Keratinocyte (primary cell): Measurements from ENCODE around the gene NRP1.

Source experiments
- EZH2 ChIP-seq: IDR thresholded peaks from one replicate; pipeline ENCODE4 v1.6.1; 2012; ENCODE audit warnings: inconsistent platforms, mild to moderate bottlenecking, low read length, moderate library complexity
- TF ChIP-seq, protein P1 (sequence below), 3 experiments: IDR thresholded peaks in 1 of 3; conservative IDR thresholded peaks in 1 of 3; optimal IDR thresholded peaks in 1 of 3; 2 replicates in 2 of 3; 3 replicates in 1 of 3; pipeline versions ENCODE3 to v1.5.1; 2011; ENCODE audit warnings: low read length in 3 of 3, mild to moderate bottlenecking in 3 of 3, moderate library complexity in 2 of 3, control low read depth in 1 of 3, inconsistent platforms in 1 of 3; ENCODE audit not compliant: insufficient read depth in 2 of 3; ENCODE audit errors: extremely low read depth in 1 of 3

DNA sequence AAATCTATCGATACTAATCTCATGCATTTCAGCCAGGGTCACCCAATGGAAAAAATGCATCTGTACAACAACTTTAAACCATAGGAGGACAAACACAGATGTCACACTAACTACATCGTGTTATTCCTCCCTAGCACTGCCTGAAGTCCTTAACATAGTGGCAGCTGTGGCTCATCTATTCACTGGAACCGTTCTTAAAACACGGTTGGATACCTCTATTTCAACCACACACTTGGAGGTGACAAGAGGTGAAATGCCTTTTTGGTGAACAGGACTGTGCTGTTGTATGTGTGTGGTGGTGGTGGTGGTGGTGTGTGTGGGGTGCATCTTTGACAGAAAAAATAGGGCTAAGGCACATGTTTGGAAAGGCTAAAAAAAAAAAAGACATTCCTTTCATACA is 93.1 kb downstream of the NRP1 start:
- TF ChIP-seq, protein P1, sequence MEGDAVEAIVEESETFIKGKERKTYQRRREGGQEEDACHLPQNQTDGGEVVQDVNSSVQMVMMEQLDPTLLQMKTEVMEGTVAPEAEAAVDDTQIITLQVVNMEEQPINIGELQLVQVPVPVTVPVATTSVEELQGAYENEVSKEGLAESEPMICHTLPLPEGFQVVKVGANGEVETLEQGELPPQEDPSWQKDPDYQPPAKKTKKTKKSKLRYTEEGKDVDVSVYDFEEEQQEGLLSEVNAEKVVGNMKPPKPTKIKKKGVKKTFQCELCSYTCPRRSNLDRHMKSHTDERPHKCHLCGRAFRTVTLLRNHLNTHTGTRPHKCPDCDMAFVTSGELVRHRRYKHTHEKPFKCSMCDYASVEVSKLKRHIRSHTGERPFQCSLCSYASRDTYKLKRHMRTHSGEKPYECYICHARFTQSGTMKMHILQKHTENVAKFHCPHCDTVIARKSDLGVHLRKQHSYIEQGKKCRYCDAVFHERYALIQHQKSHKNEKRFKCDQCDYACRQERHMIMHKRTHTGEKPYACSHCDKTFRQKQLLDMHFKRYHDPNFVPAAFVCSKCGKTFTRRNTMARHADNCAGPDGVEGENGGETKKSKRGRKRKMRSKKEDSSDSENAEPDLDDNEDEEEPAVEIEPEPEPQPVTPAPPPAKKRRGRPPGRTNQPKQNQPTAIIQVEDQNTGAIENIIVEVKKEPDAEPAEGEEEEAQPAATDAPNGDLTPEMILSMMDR (optimal IDR thresholded peaks at IDR 0.05 in 1 of 3, IDR thresholded peaks at IDR 0.05 in 1 of 3, conservative IDR thresholded peaks at IDR 0.05 in 1 of 3; ENCODE audit: extremely low read depth in 1 of 3, insufficient read depth in 2 of 3, low read length in 3 of 3) = no peak
- no peak for TF ChIP-seq EZH2
